HepG2 (cell line): ENCODE data around the gene NEDD4L. TPM values are rescaled to one million over a fixed set of nuclear protein-coding genes. Genes with fewer than 3 reads are reported as not detected.
A peak's percentile ranks its signal among the peaks of the same experiment; 100 is the strongest.

ENCODE experiments used
- ATAC-seq: fragments of 200-7000 bp; cut with Tn5 transposase; 3 replicates; pipeline ENCODE4 v1.9.1; 2020; ENCODE audit warnings: mild to moderate bottlenecking, moderate library complexity
- BruUV-seq: library from RNA; stranded (reverse); fragments of 400-500 nt; replicated peaks from 2 replicates; lab custom pipeline; 2021; lab: Mats Ljungman, UMichigan
- CTCF ChIA-PET: fragments of 300-600 bp; formaldehyde crosslinking; extraction: SDS; loops from one replicate; lab custom pipeline; 2021; ENCODE audit warnings: low total read pairs, inconsistent platforms, low intra/inter-chr PET ratio; lab: Yijun Ruan, JAX
- POLR2A ChIA-PET: fragments of 350-600 bp; sonication (Branson Sonifier 250); formaldehyde crosslinking; loops from one replicate; lab custom pipeline; 2020; ENCODE audit warnings: antibody characterized with exemption, inconsistent platforms; lab: Yijun Ruan, JAX
- DNase-seq: peaks from one replicate; pipeline ENCODE4 v3.0.0-alpha.2; 2015; ENCODE audit warnings: low spot score
- FAIRE-seq: peaks from 3 replicates; lab custom pipeline; 2011; peaks lifted over from hg19 to GRCh38; lab: Jason Lieb, UNC
- H2AFZ ChIP-seq: one replicate; pipeline ENCODE4 v1.6.1; 2011; ENCODE audit warnings: low read length, inconsistent platforms
- H3K27ac ChIP-seq: fragments of 300-600 bp; 3 replicates; pipeline ENCODE4 v1.8.0; 2011; ENCODE audit warnings: mixed run types, mild to moderate bottlenecking, mixed read lengths, low read length, inconsistent platforms; ENCODE audit not compliant: insufficient read depth; ENCODE audit errors: extremely low read length
- H3K27me3 ChIP-seq, 2 experiments: fragments of 200-600 bp in 1 of 2; 2 replicates in 1 of 2; 3 replicates in 1 of 2; pipeline versions ENCODE4 v1.6.0 to v1.8.0; 2011; ENCODE audit warnings: low read length in 2 of 2, mild to moderate bottlenecking in 2 of 2, moderate library complexity in 2 of 2, inconsistent platforms in 1 of 2; ENCODE audit not compliant: insufficient read depth in 2 of 2, control insufficient read depth in 1 of 2
- H3K36me3 ChIP-seq, 2 experiments: fragments of 200-600 bp in 1 of 2; replicated peaks in 1 of 2; 2 replicates in 1 of 2; 3 replicates in 1 of 2; pipeline versions ENCODE4 v1.5.1 to v1.8.0; 2011; ENCODE audit warnings: low read length in 2 of 2, inconsistent platforms in 1 of 2; ENCODE audit not compliant: insufficient read depth in 2 of 2, control insufficient read depth in 1 of 2
- H3K4me1 ChIP-seq: 2 replicates; pipeline ENCODE4 v1.5.1; 2012; ENCODE audit warnings: low read length, inconsistent platforms; ENCODE audit not compliant: insufficient read depth
- H3K4me2 ChIP-seq: 2 replicates; pipeline ENCODE4 v1.6.0; 2011; ENCODE audit warnings: low read depth, low read length, inconsistent platforms
- H3K4me3 ChIP-seq, 3 experiments: fragments of 200-600 bp in 1 of 3; sonication (generic), shearing (Covaris generic) in 1 of 3; replicated peaks in 1 of 3; 2 replicates each; pipeline ENCODE4 v1.5.1; 2011 to 2016; ENCODE audit warnings: low read length in 3 of 3, inconsistent platforms in 2 of 3, low read depth in 2 of 3, mild to moderate bottlenecking in 2 of 3, control low read depth in 1 of 3, mixed read lengths in 1 of 3; ENCODE audit not compliant: insufficient read depth in 1 of 3
- H3K79me2 ChIP-seq: one replicate; pipeline ENCODE4 v1.6.1; 2011; ENCODE audit warnings: low read length, inconsistent platforms; ENCODE audit not compliant: insufficient read depth
- H3K9ac ChIP-seq: 2 replicates; pipeline ENCODE4 v1.6.0; 2011; ENCODE audit warnings: mild to moderate bottlenecking, low read depth, low read length, inconsistent platforms; ENCODE audit not compliant: insufficient read depth
- H3K9me3 ChIP-seq: 2 replicates; pipeline ENCODE4 v1.5.1; 2012; ENCODE audit warnings: mild to moderate bottlenecking, low read length
- H4K20me1 ChIP-seq: 2 replicates; pipeline ENCODE4 v1.6.0; 2011; ENCODE audit warnings: inconsistent platforms, mild to moderate bottlenecking, low read length, moderate library complexity; ENCODE audit not compliant: insufficient read depth
- HOXA3 ChIP-seq: sonication (generic); formaldehyde crosslinking; IDR thresholded peaks from 2 replicates; pipeline ENCODE4 v1.5.0; 2020; ENCODE audit warnings: missing genetic modification reagents
- ISL2 ChIP-seq: sonication (generic); formaldehyde crosslinking; IDR thresholded peaks from 2 replicates; pipeline ENCODE4 v1.5.0; 2020; ENCODE audit warnings: missing genetic modification reagents
- SMAD9 ChIP-seq: sonication (generic); formaldehyde crosslinking; IDR thresholded peaks from 2 replicates; pipeline ENCODE4 v1.5.1; 2020; ENCODE audit warnings: mild to moderate bottlenecking, missing genetic modification reagents
- TCF7 ChIP-seq: sonication (generic); IDR thresholded peaks from 2 replicates; pipeline ENCODE4 v1.6.1; 2016; ENCODE audit warnings: antibody characterized with exemption, low read depth
- WGBS: methylation state at CpG from one replicate; pipeline ENCODE4 v1.1.6; 2017; ENCODE audit warnings: low lambda C conversion rate; 5-methylcytosine and 5-hydroxymethylcytosine counted together
- in situ Hi-C: cut with HindIII; loops from 2 replicates; pipeline ENCODE4 v1.10.0; 2017; ENCODE audit warnings: low pct_unique_long_range_greater_than_20kb; ENCODE audit not compliant: extremely low pct_ligation_motif_present
- intact Hi-C: fragments of 100-400 bp; cut with micrococcal nuclease; formaldehyde crosslinking; loops from one replicate; pipeline ENCODE4 v1.10.0; 2022; ENCODE audit not compliant: unreplicated experiment
- polyA plus RNA-seq, 8 experiments: library from polyadenylated mRNA; depleted of rRNA in 3 of 8; stranded (reverse) in 7 of 8; unstranded in 1 of 8; fragments of >200 nt; fragmentation: Illumina TruSeq in 4 of 8; extraction: Trizol in 4 of 8; gene quantifications; 2 replicates each; pipeline versions ENCODE4 v1.2.1 to v1.2.3, GENCODE V29; 2011 to 2016; ENCODE audit warnings: low read depth in 4 of 8, missing spikeins in 1 of 8, mixed read lengths in 1 of 8; ENCODE audit not compliant: insufficient read depth in 1 of 8
- total RNA-seq, 5 experiments: library from RNA; depleted of rRNA; stranded (reverse); fragments of >200 nt; fragmentation: Illumina TruSeq; extraction: Trizol; gene quantifications; 2 replicates each; pipeline ENCODE4 v1.2.3, GENCODE V29; 2016; ENCODE audit warnings: low read depth in 1 of 5
- TF ChIP-seq, protein P1 (sequence below): sonication (generic); formaldehyde crosslinking; IDR thresholded peaks from 2 replicates; pipeline ENCODE4 v1.4.0; 2020; ENCODE audit warnings: missing genetic modification reagents

NEDD4L gene
- total and polyA plus RNA-seq, 2 of the 13 experiments (the other 11 are each of a cell fraction or from before 2014, with no cell fraction given), result 168 to 390 TPM

DNA sequence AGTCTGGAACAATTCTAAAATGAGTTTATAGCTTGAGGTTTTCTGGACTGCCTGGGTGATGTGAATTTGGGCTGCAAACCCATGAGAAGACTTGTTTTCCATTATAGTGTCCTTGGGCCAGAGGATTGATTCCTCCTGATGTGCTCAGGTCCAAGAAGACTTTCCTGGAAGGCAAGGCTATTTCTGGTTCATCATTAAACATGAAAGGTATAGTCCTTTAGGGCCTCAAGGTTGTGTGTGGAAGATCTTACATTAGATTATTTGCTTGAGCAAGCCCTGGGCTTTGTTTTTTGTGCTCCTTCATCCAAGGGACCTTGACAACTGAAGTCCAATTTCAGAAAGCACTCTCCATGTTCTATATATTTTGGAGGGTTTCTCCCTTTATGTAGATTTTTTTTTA lies 26.8 kb upstream of the NEDD4L start (continued):
- peak; percentile 41; the same call in 1 of the 2 replicates for TF ChIP-seq TCF7

DNA sequence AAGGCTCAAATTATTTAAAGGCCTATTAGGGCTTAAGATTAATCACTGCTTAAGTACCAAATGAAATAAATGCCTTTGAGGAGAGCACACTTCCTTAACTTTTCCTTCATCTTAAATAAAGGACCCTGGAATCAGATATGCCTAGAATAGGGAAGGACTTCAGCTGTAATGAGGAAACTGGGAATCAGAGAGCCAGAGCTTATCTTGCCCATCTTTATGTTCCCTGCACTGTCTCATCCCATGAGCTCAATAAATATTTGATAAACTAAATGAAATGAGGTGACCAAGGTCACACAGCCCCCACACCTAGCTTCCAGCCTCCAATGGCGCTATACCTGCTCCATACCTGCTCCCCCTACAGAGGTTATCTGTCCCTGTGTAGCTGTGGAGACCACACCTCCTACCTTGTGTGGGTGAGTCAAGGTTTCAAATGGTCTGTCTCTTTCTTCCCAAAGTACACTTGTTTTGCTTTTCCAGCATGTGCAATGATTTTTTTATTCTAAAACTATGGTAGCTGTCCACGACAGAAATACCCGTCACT lies 23.4 kb upstream of the NEDD4L start:
- Histone ChIP-seq H3K4me3 (no peak overlapping the region), H3K9me3 (peaks cover 8% of the 10 kb centered on the region), H3K27me3 (no peaks in the 10 kb centered on the region), H3K27ac (peak overlapping the region; percentile 23), H3K9ac (no peak overlapping the region), H2AFZ (no peak overlapping the region), H3K4me2 (no peak overlapping the region), H3K4me1 (peaks cover 94% of the 10 kb centered on the region), H3K36me3 (no peaks in the 10 kb centered on the region), H4K20me1 (no peaks in the 10 kb centered on the region), H3K79me2 (no peaks in the 10 kb centered on the region)
- in situ Hi-C loops, result loop anchor here (10.0 to 25.0 kb wide), 3 partner anchors 394 to 642 kb away; partner anchors contain the start of gene MALT1
- ATAC-seq (peak; percentile 28; the same call in 1 of the 3 replicates), FAIRE-seq (no peak), DNase-seq (no peak)
- ChIA-PET CTCF (no interaction called here), POLR2A (interaction anchor here (0.7 kb wide), 1 partner anchor 23 kb away, joined by 3 read pairs; no protein-coding TSS in a partner anchor)
- BruUV-seq, result no TSS peak
- 84% methylated on average over 3 of the region's 3 CpGs for WGBS
- TF ChIP-seq, protein P1, sequence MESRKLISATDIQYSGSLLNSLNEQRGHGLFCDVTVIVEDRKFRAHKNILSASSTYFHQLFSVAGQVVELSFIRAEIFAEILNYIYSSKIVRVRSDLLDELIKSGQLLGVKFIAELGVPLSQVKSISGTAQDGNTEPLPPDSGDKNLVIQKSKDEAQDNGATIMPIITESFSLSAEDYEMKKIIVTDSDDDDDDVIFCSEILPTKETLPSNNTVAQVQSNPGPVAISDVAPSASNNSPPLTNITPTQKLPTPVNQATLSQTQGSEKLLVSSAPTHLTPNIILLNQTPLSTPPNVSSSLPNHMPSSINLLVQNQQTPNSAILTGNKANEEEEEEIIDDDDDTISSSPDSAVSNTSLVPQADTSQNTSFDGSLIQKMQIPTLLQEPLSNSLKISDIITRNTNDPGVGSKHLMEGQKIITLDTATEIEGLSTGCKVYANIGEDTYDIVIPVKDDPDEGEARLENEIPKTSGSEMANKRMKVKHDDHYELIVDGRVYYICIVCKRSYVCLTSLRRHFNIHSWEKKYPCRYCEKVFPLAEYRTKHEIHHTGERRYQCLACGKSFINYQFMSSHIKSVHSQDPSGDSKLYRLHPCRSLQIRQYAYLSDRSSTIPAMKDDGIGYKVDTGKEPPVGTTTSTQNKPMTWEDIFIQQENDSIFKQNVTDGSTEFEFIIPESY (CRISPR knock-in tag), result peak; percentile 59; the same call in 1 of the 2 replicates
- TF ChIP-seq SMAD9 (CRISPR knock-in tag) (no peak), HOXA3 (CRISPR knock-in tag) (0 out of 2 replicates have a peak, but pooled peaks have one; percentile 15), ISL2 (CRISPR knock-in tag) (0 out of 2 replicates have a peak, but pooled peaks have one; percentile 23)
- intact Hi-C loops, result no loop called here
